SK-N-SH (cell line): ENCODE results near the gene PDE4C. TPM values are rescaled to one million over a fixed set of nuclear protein-coding genes. Genes with fewer than 3 reads are reported as not detected.

Experiments used
- CTCF ChIA-PET: fragments of 300-600, 350-600 bp; formaldehyde crosslinking; extraction: SDS; loops from one replicate; lab custom pipeline; 2021; lab: Yijun Ruan, JAX
- POLR2A ChIA-PET: fragments of 350-600 bp; sonication (Branson Sonifier 250); formaldehyde crosslinking; extraction: SDS; loops from one replicate; lab custom pipeline; 2020; ENCODE audit warnings: antibody characterized with exemption, inconsistent platforms; lab: Yijun Ruan, JAX
- DNase-seq: peaks from one replicate; pipeline ENCODE4 v3.0.0; 2012
- H2AFZ ChIP-seq: fragments of 200-600 bp; sonication (generic); 2 replicates; pipeline ENCODE4 v1.8.1; 2016; ENCODE audit warnings: antibody characterized with exemption, mild to moderate bottlenecking, low read depth
- H3F3A ChIP-seq: fragments of 200-600 bp; sonication (generic); replicated peaks from 2 replicates; pipeline ENCODE3; 2016; ENCODE audit warnings: antibody characterized with exemption, mild to moderate bottlenecking; ENCODE audit not compliant: insufficient read depth
- H3K27ac ChIP-seq, 2 experiments: fragments of 200-500 bp in 1 of 2; fragments of 200-600 bp in 1 of 2; sonication (Bioruptor generic) in 1 of 2; sonication (generic), shearing (Covaris generic) in 1 of 2; 2 replicates each; pipeline versions ENCODE4 v1.5.1 to v1.6.1; 2014 to 2016; ENCODE audit warnings: low read depth in 2 of 2, inconsistent platforms in 1 of 2, low read length in 1 of 2, mild to moderate bottlenecking in 1 of 2, mixed read lengths in 1 of 2
- H3K27me3 ChIP-seq: fragments of 200-600 bp; sonication (generic), shearing (Covaris generic); 2 replicates; pipeline ENCODE4 v1.6.1; 2016; ENCODE audit warnings: mixed run types; ENCODE audit not compliant: insufficient read depth
- H3K36me3 ChIP-seq, 2 experiments: fragments of 200-500 bp in 1 of 2; fragments of 200-600 bp in 1 of 2; sonication (Bioruptor generic) in 1 of 2; sonication (generic) in 1 of 2; replicated peaks in 1 of 2; 2 replicates each; pipeline versions ENCODE3 to v1.5.1; 2014 to 2016; ENCODE audit warnings: low read length in 1 of 2, mild to moderate bottlenecking in 1 of 2; ENCODE audit not compliant: insufficient read depth in 2 of 2, control insufficient read depth in 1 of 2
- H3K4me1 ChIP-seq, 2 experiments: fragments of 200-500 bp in 1 of 2; fragments of 200-600 bp in 1 of 2; sonication (Bioruptor generic) in 1 of 2; sonication (generic), shearing (Covaris generic) in 1 of 2; 2 replicates each; pipeline versions ENCODE4 v1.5.1 to v1.6.1; 2014 to 2016; ENCODE audit warnings: low read depth in 1 of 2, low read length in 1 of 2, mixed run types in 1 of 2; ENCODE audit not compliant: insufficient read depth in 2 of 2, control insufficient read depth in 1 of 2
- H3K4me2 ChIP-seq: fragments of 200-600 bp; sonication (generic), shearing (Covaris generic); 2 replicates; pipeline ENCODE4 v1.6.1; 2017; ENCODE audit warnings: mixed run types
- H3K4me3 ChIP-seq, 2 experiments: fragments of 200-500 bp in 1 of 2; fragments of 200-600 bp in 1 of 2; sonication (Bioruptor generic) in 1 of 2; sonication (generic), shearing (Covaris generic) in 1 of 2; 2 replicates each; pipeline versions ENCODE4 v1.5.1 to v1.8.1; 2014 to 2016; ENCODE audit warnings: low read depth in 2 of 2, inconsistent platforms in 1 of 2, low read length in 1 of 2, mild to moderate bottlenecking in 1 of 2, mixed read lengths in 1 of 2, moderate library complexity in 1 of 2
- H3K79me2 ChIP-seq: fragments of 200-600 bp; sonication (generic); 2 replicates; pipeline ENCODE4 v1.8.1; 2017; ENCODE audit warnings: mild to moderate bottlenecking; ENCODE audit not compliant: insufficient read depth
- H3K9ac ChIP-seq: fragments of 200-600 bp; sonication (generic); 2 replicates; pipeline ENCODE4 v1.6.1; 2017; ENCODE audit warnings: mixed run types
- H3K9me2 ChIP-seq: fragments of 200-600 bp; sonication (generic); 2 replicates; pipeline ENCODE4 v1.6.1; 2017; ENCODE audit warnings: mixed run types
- H3K9me3 ChIP-seq: fragments of 200-600 bp; sonication (generic); 2 replicates; pipeline ENCODE4 v1.6.1; 2017; ENCODE audit warnings: mixed run types, mild to moderate bottlenecking, moderate library complexity
- H4K20me1 ChIP-seq: fragments of 200-600 bp; sonication (generic); 2 replicates; pipeline ENCODE4 v1.6.1; 2017; ENCODE audit warnings: mild to moderate bottlenecking, mixed run types; ENCODE audit not compliant: insufficient read depth
- CHD2 ChIP-seq: fragments of 150-350 bp; IDR thresholded peaks from 2 replicates; pipeline ENCODE4 v1.6.1; 2018; ENCODE audit warnings: low read length; ENCODE audit not compliant: partially characterized antibody
- ELF1 ChIP-seq: IDR thresholded peaks from 2 replicates; pipeline ENCODE4 v1.4.0; 2012
- EZH2phosphoT487 ChIP-seq: fragments of 200-600 bp; sonication (generic); IDR thresholded peaks from 2 replicates; pipeline ENCODE4 v1.6.1; 2017; ENCODE audit warnings: low read depth, mixed run types, mild to moderate bottlenecking, antibody characterized with exemption, moderate library complexity, borderline replicate concordance
- FOSL2 ChIP-seq: IDR thresholded peaks from 2 replicates; pipeline ENCODE4 v1.4.0; 2012; ENCODE audit warnings: low read depth, mild to moderate bottlenecking, moderate library complexity, borderline replicate concordance
- FOXJ3 ChIP-seq: sonication (generic); formaldehyde crosslinking; IDR thresholded peaks from 2 replicates; pipeline ENCODE4 v1.5.1; 2020; ENCODE audit warnings: mild to moderate bottlenecking, missing genetic modification reagents
- IRF3 ChIP-seq: fragments of 150-350 bp; IDR thresholded peaks from 2 replicates; pipeline ENCODE4 v1.6.1; 2016; ENCODE audit warnings: mild to moderate bottlenecking, low read depth, low read length
- MXI1 ChIP-seq: IDR thresholded peaks from 2 replicates; pipeline ENCODE4 v1.6.1; 2012; ENCODE audit warnings: mild to moderate bottlenecking, low read depth, low read length, improper control_type of control experiment
- NFIC ChIP-seq: IDR thresholded peaks from 2 replicates; pipeline ENCODE4 v1.4.0; 2012; ENCODE audit warnings: borderline replicate concordance
- NRF1 ChIP-seq: IDR thresholded peaks from 2 replicates; pipeline ENCODE4 v1.6.1; 2012; ENCODE audit warnings: low read depth, mild to moderate bottlenecking, low read length
- REST ChIP-seq: IDR thresholded peaks from 2 replicates; pipeline ENCODE4 v1.6.1; 2012; ENCODE audit warnings: mild to moderate bottlenecking, low read depth, low read length, moderate library complexity
- RFX5 ChIP-seq: IDR thresholded peaks from 2 replicates; pipeline ENCODE4 v1.6.1; 2012; ENCODE audit warnings: mild to moderate bottlenecking, improper control_type of control experiment, low read length
- SIN3A ChIP-seq: IDR thresholded peaks from 2 replicates; pipeline ENCODE4 v1.6.1; 2012; ENCODE audit warnings: low read depth, mild to moderate bottlenecking, low read length, moderate library complexity, borderline replicate concordance
- SMC3 ChIP-seq: IDR thresholded peaks from 2 replicates; pipeline ENCODE4 v1.6.1; 2012; ENCODE audit warnings: low read depth, low read length, improper control_type of control experiment
- TCF12 ChIP-seq: IDR thresholded peaks from 2 replicates; pipeline ENCODE4 v1.4.0; 2012
- WGBS: methylation state at CpG from one replicate; pipeline ENCODE4 v1.1.6; 2017; ENCODE audit warnings: low lambda C conversion rate; 5-methylcytosine and 5-hydroxymethylcytosine counted together
- polyA plus RNA-seq, 3 experiments: library from polyadenylated mRNA; depleted of rRNA; stranded (reverse); fragments of >200 nt; gene quantifications; 2 replicates each; pipeline ENCODE4 v1.2.3, GENCODE V29; 2012
- TF ChIP-seq, protein P1 (sequence below): fragments of 200-600 bp; sonication (generic); IDR thresholded peaks from 2 replicates; pipeline ENCODE4 v1.6.1; 2017; ENCODE audit warnings: antibody characterized with exemption, mild to moderate bottlenecking, moderate library complexity

The PDE4C gene
- polyA plus RNA-seq, 1 of the 3 experiments (the other 2 are of a cell fraction): 0.36 TPM

DNA sequence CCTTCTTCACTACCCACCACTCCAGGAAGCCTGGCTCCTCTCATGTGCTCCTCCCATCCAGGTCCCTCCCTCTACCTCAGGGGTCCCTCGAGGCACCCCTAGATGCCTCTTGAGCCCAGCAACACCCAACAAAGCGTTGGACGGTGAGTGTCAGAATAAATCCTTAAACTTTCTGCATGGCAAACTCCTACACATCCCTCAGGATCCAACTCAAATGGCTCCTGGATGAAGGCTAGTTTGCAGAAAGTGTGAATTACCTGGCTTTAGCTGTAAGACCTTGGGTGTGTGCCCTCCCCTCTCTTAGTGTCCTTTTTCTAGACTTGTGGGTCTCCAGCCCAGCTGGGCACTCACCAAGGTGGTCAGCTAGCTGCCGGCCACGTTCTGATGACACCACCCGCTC is 27.9 kb downstream of the PDE4C start:
- no peak for DNase-seq
- TF ChIP-seq FOSL2: no peak
- TF ChIP-seq SMC3: no peak
- TF ChIP-seq, protein P1, sequence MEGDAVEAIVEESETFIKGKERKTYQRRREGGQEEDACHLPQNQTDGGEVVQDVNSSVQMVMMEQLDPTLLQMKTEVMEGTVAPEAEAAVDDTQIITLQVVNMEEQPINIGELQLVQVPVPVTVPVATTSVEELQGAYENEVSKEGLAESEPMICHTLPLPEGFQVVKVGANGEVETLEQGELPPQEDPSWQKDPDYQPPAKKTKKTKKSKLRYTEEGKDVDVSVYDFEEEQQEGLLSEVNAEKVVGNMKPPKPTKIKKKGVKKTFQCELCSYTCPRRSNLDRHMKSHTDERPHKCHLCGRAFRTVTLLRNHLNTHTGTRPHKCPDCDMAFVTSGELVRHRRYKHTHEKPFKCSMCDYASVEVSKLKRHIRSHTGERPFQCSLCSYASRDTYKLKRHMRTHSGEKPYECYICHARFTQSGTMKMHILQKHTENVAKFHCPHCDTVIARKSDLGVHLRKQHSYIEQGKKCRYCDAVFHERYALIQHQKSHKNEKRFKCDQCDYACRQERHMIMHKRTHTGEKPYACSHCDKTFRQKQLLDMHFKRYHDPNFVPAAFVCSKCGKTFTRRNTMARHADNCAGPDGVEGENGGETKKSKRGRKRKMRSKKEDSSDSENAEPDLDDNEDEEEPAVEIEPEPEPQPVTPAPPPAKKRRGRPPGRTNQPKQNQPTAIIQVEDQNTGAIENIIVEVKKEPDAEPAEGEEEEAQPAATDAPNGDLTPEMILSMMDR: no peak
- TF ChIP-seq REST: no peak
- TF ChIP-seq NRF1: no peak
- TF ChIP-seq IRF3: no peak
- TF ChIP-seq CHD2: no peak
- TF ChIP-seq MXI1: no peak
- no peak for TF ChIP-seq TCF12
- TF ChIP-seq NFIC: no peak
- no peak for TF ChIP-seq FOXJ3 (CRISPR knock-in tag)
- TF ChIP-seq RFX5: no peak
- TF ChIP-seq EZH2phosphoT487: no peak
- no peak for TF ChIP-seq SIN3A
- no peak for TF ChIP-seq ELF1
- Histone ChIP-seq H3K79me2 (peaks cover 9% of the 10 kb centered on the region; the same call in 1 of the 2 replicates), H3K27me3 (no peaks in the 10 kb centered on the region), H4K20me1 (peaks cover 8% of the 10 kb centered on the region; the same call in 1 of the 2 replicates), H3K9me2 (no peaks in the 10 kb centered on the region), H3K9me3 (no peaks in the 10 kb centered on the region), H3K36me3 (peaks cover 0 to 8% of the 10 kb centered on the region in 2 experiments), H2AFZ (no peak overlapping the region), H3K4me3 (no peak overlapping the region), H3K4me2 (no peak overlapping the region), H3K4me1 (peaks cover 9 to 34% of the 10 kb centered on the region in 2 experiments; a peak in 2 of 4 replicates), H3K27ac (no peak overlapping the region), H3K9ac (no peak overlapping the region), H3F3A (no peaks in the 10 kb centered on the region)
- WGBS: 87% methylated on average over 6 of the region's 6 CpGs
- ChIA-PET CTCF (interaction anchor here (1.4 to 20.7 kb wide), 2 partner anchors 57 to 81 kb away, joined by 4 to 505 read pairs; a partner anchor contains a TSS), POLR2A (no interaction called here)
